Sigmoid colon (tissue), 4 donors: ENCODE data around the gene AFF2.

Source experiments
- EP300 ChIP-seq, 4 donors: sonication (generic); formaldehyde crosslinking; IDR thresholded peaks; one replicate each; pipeline ENCODE4 v1.6.1; 2017; ENCODE audit warnings: antibody characterized with exemption in 4 of 4
- POLR2A ChIP-seq, 2 donors: fragments of 450-650 bp; IDR thresholded peaks; one replicate each; pipeline ENCODE4 v1.6.1; 2016; ENCODE audit warnings: antibody characterized with exemption in 2 of 2, mild to moderate bottlenecking in 2 of 2, moderate library complexity in 2 of 2
- POLR2AphosphoS5 ChIP-seq, 4 donors: sonication (generic); formaldehyde crosslinking; IDR thresholded peaks; one replicate each; pipeline ENCODE4 v1.6.1; 2017; ENCODE audit warnings: antibody characterized with exemption in 4 of 4
- TF ChIP-seq, protein P1 (sequence below), 4 experiments: fragments of 450-650 bp in 3 of 4; fragments of 200-600 bp in 1 of 4; IDR thresholded peaks; one replicate each; pipeline ENCODE4 v1.5.1; 2016 to 2019; ENCODE audit warnings: antibody characterized with exemption in 4 of 4, mild to moderate bottlenecking in 3 of 4, moderate library complexity in 2 of 4

DNA sequence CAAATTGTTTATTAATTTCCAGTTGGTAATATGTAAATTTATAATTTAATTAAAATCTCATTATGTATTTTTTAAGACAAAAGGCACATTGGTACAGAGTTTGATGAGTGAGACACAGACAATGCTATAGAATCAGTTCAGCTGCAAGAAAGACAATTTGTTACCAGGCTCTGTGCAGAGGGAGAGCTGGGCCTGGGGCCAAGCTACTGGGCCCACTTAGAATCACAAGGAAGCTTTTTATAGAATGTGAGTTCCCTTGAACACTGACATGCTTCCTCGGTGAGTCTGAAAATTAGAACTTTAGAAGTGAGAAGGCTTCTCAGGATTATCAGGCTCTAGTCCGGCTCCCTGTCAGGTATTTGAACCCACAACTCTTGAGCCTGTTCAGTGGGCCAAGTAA is 129.0 kb downstream of the AFF2 start:
- TF ChIP-seq EP300 (IDR thresholded peaks at IDR 0.05), result no peak
- TF ChIP-seq, protein P1, sequence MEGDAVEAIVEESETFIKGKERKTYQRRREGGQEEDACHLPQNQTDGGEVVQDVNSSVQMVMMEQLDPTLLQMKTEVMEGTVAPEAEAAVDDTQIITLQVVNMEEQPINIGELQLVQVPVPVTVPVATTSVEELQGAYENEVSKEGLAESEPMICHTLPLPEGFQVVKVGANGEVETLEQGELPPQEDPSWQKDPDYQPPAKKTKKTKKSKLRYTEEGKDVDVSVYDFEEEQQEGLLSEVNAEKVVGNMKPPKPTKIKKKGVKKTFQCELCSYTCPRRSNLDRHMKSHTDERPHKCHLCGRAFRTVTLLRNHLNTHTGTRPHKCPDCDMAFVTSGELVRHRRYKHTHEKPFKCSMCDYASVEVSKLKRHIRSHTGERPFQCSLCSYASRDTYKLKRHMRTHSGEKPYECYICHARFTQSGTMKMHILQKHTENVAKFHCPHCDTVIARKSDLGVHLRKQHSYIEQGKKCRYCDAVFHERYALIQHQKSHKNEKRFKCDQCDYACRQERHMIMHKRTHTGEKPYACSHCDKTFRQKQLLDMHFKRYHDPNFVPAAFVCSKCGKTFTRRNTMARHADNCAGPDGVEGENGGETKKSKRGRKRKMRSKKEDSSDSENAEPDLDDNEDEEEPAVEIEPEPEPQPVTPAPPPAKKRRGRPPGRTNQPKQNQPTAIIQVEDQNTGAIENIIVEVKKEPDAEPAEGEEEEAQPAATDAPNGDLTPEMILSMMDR (IDR thresholded peaks at IDR 0.05), result no peak
- no peak for TF ChIP-seq POLR2A (IDR thresholded peaks at IDR 0.05)
- no peak for TF ChIP-seq POLR2AphosphoS5 (IDR thresholded peaks at IDR 0.05)
